HG02588 (cell line): ENCODE results near the gene KCTD4.
"Not testable (repeated sequence)": the region's sequence is repeated elsewhere in the genome, so short reads cannot be mapped to it uniquely, and the experiment has no call there.

Experiments
- ATAC-seq: cut with Tn5 transposase; IDR thresholded peaks from one replicate; pipeline ENCODE4 v1.9.1; 2021; ENCODE audit warnings: mild to moderate bottlenecking, moderate library complexity; ENCODE audit not compliant: unreplicated experiment

KCTD4 gene

GRCh38 chr13:45200701-45201232, at the start of gene KCTD4:
Gene KCTD4 (minus strand): TSS chr13:45201045. CDS start chr13:45194567, 6,478 bp downstream.
- ATAC-seq: no peak

DNA sequence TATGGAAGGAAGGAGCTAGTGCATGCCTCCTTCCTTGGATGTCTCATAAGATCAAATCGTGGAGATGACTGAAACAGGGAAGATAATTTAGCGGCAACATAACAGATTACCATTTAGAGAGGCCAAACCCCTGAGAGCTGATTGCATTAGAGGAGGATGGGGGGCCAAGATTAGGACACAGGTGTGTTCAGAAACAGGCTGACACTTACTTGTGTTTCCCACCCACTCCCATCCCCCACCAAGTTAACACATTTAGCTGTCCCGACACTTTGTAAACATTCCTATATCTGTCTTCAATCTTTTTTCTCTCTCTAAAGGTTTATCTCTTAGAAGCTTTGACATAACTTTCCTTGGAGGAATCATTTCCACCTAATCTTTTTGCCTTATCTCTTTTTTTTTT, 48.8 kb upstream of the KCTD4 start:
- no peak for ATAC-seq

- not testable (repeated sequence) for ATAC-seq
Observed at GRCh38 chr13:45244736-45245135, 43.9 kb upstream of the KCTD4 start.

DNA sequence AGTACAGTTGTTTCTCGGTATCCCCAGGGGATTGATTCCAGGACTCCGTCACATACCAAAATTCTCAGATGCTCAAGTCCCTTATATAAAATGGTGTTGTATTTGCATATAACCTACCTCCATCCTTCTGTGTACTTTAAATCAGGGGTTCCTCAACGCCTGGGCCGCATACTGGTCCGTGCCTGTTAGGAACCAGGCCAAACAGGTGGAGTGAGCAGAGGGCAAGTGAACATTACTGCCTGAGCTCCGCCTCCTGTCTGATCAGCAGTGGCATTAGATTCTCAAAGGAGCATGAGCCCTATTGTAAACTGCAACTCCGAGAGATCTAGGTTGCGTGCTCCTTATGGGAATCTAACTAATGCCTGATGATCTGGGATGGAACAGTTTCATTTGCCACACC, 42.2 kb upstream of the KCTD4 start:
- ATAC-seq: no peak

DNA sequence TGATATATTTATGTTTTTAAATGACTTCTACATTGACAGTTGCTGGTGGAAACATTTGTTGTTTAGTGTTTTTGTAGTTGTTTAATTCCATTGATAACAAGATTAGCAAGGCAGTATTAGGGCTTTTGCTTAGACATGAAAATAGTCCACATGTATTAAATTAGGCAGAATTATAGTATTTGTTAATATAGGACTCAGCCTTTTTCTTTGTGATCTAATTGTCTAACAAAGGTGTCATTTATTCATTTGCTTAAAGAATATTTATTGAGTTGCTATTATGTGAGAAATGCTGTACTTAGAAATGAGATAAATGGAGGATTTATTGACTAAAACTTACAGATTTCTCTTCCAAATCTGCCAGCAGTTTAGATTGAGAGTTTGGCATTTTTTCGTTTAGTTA, 41.7 kb upstream of the KCTD4 start:
- ATAC-seq: no peak

DNA sequence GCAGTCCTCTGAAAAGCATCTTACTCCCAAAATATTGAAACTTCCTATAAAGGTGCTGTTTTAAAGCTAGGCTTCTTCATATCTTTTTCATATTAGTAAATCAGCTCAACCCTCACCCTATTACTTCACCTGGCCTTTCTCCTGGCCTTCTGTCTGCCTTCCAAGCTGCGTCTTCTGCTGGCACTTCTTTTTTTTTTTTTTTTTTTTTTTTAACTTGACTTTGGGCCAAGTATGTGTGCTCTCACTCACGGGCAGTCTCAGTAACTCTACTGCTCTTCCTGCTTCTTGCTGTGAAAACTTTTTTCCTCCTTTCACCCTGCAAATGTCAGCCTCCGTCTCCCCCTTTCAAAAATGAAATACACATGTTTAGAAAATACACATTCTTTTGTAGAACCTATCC, 41.2 kb upstream of the KCTD4 start:
- no peak for ATAC-seq

GRCh38 chr13:45240143-45240542, 39.3 kb upstream of the KCTD4 start:
- no peak for ATAC-seq

DNA sequence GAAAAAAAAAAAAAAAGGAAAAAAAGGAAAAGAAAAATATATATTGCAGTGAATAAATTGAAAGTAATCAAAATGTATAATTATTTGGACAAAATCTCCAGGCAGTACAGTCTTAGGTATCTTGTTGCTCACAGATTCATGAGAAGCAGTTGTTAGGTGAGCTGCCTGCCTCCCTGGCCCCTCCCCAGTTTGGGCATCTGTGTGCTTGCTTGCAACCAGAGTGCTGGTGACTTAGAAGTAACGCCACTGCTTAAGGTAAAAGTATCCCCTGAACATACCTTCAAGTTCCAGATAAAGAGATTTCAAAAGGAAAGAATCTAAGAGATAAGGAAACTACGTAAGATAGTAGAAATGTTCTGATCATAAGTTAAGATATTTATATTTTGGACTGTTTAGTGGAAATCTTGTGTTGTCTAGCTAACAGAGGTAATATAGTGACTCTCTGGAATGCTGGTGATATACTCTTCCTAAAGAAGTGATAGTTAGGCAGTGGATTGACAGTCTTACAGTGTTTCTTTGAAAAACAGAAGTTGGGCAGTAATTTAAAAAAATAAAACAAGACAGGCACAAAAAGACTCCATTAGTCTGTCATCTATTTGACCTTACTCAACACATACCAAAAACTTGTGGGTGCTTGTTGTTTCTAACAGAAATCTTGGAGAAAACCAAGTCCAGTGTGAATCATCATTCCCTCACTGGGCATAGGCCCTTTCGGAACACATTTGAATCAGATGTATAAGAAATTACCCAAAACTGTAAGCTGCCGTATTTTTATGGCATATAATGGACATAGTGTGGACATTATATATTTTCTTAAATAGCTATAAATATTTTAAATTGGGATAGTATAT, 38.3 kb upstream of the KCTD4 start:
- no peak for ATAC-seq

DNA sequence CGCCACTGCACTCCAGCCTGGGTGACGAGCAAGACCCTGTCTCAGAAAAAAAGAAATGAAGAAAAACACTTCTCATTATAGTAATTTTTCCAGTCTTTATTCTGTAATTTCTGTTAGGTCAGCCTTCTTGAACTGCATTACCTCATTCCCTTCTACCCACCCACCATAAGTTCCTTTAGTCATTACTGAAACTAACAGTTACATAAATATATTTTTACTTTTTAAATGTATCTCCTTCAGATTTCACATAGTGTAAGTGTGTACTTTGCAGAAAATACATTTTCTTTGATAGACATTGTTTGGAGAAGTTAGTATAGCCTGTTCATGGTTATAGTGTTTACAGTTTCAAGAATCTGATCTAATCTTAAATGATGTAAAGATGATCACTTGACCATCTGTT, 31.7 kb upstream of the KCTD4 start:
- no peak for ATAC-seq

DNA sequence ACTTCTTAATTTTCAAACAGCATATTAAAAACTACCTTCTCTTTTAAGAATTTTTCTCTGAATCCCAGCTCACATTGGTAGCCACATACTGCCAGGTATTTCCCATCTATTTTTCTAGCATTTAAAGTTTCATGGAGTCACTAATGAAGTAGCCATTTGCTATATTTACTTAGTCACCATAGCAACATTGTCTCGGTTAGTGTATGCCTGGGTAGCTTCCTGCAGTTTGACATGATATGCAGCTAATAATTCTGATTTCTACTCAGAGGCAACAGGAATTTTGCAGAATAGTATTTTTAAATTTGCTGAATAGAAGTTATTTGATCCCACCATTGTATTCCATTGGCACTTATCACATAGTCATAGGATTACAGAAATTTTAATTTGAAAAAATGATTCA, 30.9 kb upstream of the KCTD4 start:
- ATAC-seq: no peak

GRCh38 chr13:45231305-45231704, 30.5 kb upstream of the KCTD4 start:
- ATAC-seq: no peak

- ATAC-seq: no peak
Observed at GRCh38 chr13:45229172-45229571, 28.3 kb upstream of the KCTD4 start.

- ATAC-seq: no peak
Observed at GRCh38 chr13:45228002-45228401, 27.2 kb upstream of the KCTD4 start.

DNA sequence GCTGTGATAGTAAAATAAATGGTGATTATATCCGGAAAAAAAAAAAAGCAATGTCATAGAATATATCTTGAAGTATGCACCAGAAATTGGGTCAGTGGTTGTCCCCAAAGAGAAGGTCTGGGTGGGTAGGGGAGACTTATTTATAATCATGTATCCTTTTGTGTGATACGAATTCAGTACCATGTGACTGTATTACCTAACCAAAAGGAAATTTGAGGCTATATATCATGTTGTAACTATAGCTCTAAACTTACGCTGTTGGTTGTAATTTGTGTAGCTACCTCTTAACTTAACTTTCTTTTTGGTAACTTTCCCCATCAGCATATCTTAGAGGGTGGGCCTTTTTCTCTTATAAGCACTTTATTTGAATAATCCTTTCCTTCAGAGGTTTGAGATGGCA, 25.2 kb upstream of the KCTD4 start:
- ATAC-seq: no peak

GRCh38 chr13:45225370-45225769, 24.5 kb upstream of the KCTD4 start:
- ATAC-seq: no peak

GRCh38 chr13:45224176-45224575, 23.3 kb upstream of the KCTD4 start:
- ATAC-seq: no peak

DNA sequence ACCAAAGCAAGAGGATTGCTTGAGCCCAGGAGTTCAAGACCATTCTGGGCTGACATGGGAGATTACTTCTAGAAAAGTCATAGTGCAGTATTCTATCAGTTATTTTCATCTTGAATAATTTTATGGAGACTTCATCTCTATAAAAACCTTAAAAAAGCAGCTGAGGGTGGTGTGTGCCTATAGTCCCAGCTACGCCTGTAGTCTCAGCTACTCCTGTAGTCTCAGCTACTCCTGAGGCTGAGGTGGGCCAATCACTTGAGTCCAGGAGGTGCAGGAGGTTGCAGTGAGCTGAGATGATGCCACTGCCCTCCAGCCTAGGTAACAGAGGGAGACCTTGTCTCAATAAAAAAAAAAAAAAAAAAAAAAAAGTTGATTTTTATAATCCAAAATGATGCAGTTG, 22.1 kb upstream of the KCTD4 start:
- ATAC-seq: no peak

GRCh38 chr13:45222516-45222915, 21.7 kb upstream of the KCTD4 start:
- no peak for ATAC-seq

DNA sequence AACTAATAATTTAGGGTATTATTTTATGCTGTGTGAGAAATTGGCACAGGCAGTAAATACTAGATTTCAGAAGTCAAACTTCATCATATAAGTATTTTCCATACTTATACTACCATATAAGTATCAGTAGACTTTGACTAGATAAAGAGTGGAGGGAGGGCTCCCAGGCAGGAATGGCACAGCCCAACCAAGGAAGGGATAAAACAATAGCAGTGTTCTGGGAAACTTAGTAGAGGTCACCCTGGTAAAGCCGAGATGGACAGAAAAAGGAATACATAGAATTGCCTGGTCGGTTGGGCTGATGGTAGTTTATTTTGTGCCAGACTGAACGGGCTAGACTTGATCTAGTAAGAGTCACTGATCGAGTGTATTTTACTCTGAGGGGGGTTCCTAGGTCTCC, 19.6 kb upstream of the KCTD4 start:
- no peak for ATAC-seq

GRCh38 chr13:45219938-45220375, 19.1 kb upstream of the KCTD4 start:
- ATAC-seq: no peak

GRCh38 chr13:45219123-45219891, 18.5 kb upstream of the KCTD4 start:
- ATAC-seq: no peak

- no peak for ATAC-seq
Observed at GRCh38 chr13:45218689-45219088, 17.8 kb upstream of the KCTD4 start.
